Neural cell (in vitro differentiated cells): Measurements from ENCODE around the gene PEX7. TPM values are rescaled to one million over a fixed set of nuclear protein-coding genes. Genes with fewer than 3 reads are reported as not detected.

ENCODE experiments used
- H2AFZ ChIP-seq: fragments of 200-600, 300-800 bp; sonication (generic), shearing (Covaris generic); 2 replicates; pipeline ENCODE4 v1.6.0; 2014; ENCODE audit warnings: low read depth, mild to moderate bottlenecking, antibody characterized with exemption, low read length, moderate library complexity
- H3F3A ChIP-seq: fragments of 200-600 bp; shearing (Covaris generic); 2 replicates; pipeline ENCODE4 v1.6.1; 2016; ENCODE audit warnings: mild to moderate bottlenecking, moderate library complexity, mixed read lengths, antibody characterized with exemption, low read length; ENCODE audit not compliant: insufficient read depth, poor library complexity, severe bottlenecking
- H3K27ac ChIP-seq: fragments of 200-600, 300-800 bp; sonication (generic), shearing (Covaris generic); 2 replicates; pipeline ENCODE4 v1.5.1; 2014; ENCODE audit warnings: mild to moderate bottlenecking, low read length, moderate library complexity
- H3K27me3 ChIP-seq: fragments of 300-800, 200-600 bp; sonication (generic), shearing (Covaris generic); 2 replicates; pipeline ENCODE4 v1.6.0; 2014; ENCODE audit warnings: mild to moderate bottlenecking, low read depth, low read length, moderate library complexity; ENCODE audit not compliant: insufficient read depth
- H3K36me3 ChIP-seq: fragments of 300-800, 200-600 bp; sonication (generic), shearing (Covaris generic); 2 replicates; pipeline ENCODE4 v1.5.1; 2014; ENCODE audit warnings: mild to moderate bottlenecking, antibody characterized with exemption, low read length, moderate library complexity; ENCODE audit not compliant: insufficient read depth
- H3K4me2 ChIP-seq: fragments of 300-800, 200-600 bp; sonication (generic), shearing (Covaris generic); 2 replicates; pipeline ENCODE4 v1.6.0; 2014; ENCODE audit warnings: mild to moderate bottlenecking, low read length
- H3K4me3 ChIP-seq: fragments of 300-800, 200-600 bp; sonication (generic), shearing (Covaris generic); 2 replicates; pipeline ENCODE4 v1.5.1; 2014; ENCODE audit warnings: mild to moderate bottlenecking, low read length, moderate library complexity
- H3K79me2 ChIP-seq: fragments of 200-600 bp; shearing (Covaris generic); replicated peaks from 2 replicates; pipeline ENCODE4 v1.6.0; 2014; ENCODE audit warnings: mild to moderate bottlenecking, low read length, moderate library complexity; ENCODE audit not compliant: insufficient read depth
- H3K9ac ChIP-seq: fragments of 300-800, 200-600 bp; sonication (generic), shearing (Covaris generic); 2 replicates; pipeline ENCODE4 v1.6.1; 2016; ENCODE audit warnings: mild to moderate bottlenecking, low read length, mixed read lengths
- H3K9me2 ChIP-seq: fragments of 200-600 bp; shearing (Covaris generic); 2 replicates; pipeline ENCODE4 v1.6.1; 2016; ENCODE audit warnings: mild to moderate bottlenecking, low read length, mixed read lengths; ENCODE audit not compliant: insufficient read depth
- H3K9me3 ChIP-seq: fragments of 200-600, 300-800 bp; sonication (generic), shearing (Covaris generic); 2 replicates; pipeline ENCODE4 v1.6.1; 2016; ENCODE audit warnings: mild to moderate bottlenecking, mixed run types, low read length, moderate library complexity, mixed read lengths
- H4K20me1 ChIP-seq: fragments of 200-600 bp; shearing (Covaris generic); 2 replicates; pipeline ENCODE4 v1.6.1; 2016; ENCODE audit warnings: mild to moderate bottlenecking, mixed run types; ENCODE audit not compliant: insufficient read depth
- CTCF ChIP-seq: fragments of 450-650 bp; IDR thresholded peaks from 2 replicates; pipeline ENCODE4 v1.5.1; 2014; ENCODE audit warnings: antibody characterized with exemption, mild to moderate bottlenecking, moderate library complexity; ENCODE audit not compliant: poor library complexity, severe bottlenecking
- EP300 ChIP-seq: fragments of 450-650 bp; conservative IDR thresholded peaks from 2 replicates; pipeline ENCODE4 v1.6.1; 2014; ENCODE audit warnings: antibody characterized with exemption, mild to moderate bottlenecking, moderate library complexity; ENCODE audit not compliant: poor library complexity, severe bottlenecking
- EZH2 ChIP-seq: fragments of 200-600, 300-800 bp; shearing (Covaris generic), sonication (generic); IDR thresholded peaks from 2 replicates; pipeline ENCODE4 v1.6.1; 2014; ENCODE audit warnings: antibody characterized with exemption, low read length, borderline replicate concordance, mild to moderate bottlenecking; ENCODE audit not compliant: insufficient read depth, poor library complexity, severe bottlenecking
- MXI1 ChIP-seq: fragments of 450-650 bp; conservative IDR thresholded peaks from 2 replicates; pipeline ENCODE4 v1.6.1; 2014; ENCODE audit warnings: antibody characterized with exemption, mild to moderate bottlenecking; ENCODE audit not compliant: poor library complexity, severe bottlenecking
- POLR2AphosphoS5 ChIP-seq: IDR thresholded peaks from 2 replicates; pipeline ENCODE4 v1.6.1; 2012
- RAD21 ChIP-seq: fragments of 450-650 bp; conservative IDR thresholded peaks from 2 replicates; pipeline ENCODE4 v1.6.1; 2014; ENCODE audit warnings: antibody characterized with exemption, mild to moderate bottlenecking, moderate library complexity
- SMC3 ChIP-seq: fragments of 450-650 bp; conservative IDR thresholded peaks from 2 replicates; pipeline ENCODE4 v1.6.1; 2014; ENCODE audit warnings: antibody characterized with exemption, mild to moderate bottlenecking, moderate library complexity; ENCODE audit not compliant: poor library complexity
- TAF1 ChIP-seq: IDR thresholded peaks from 2 replicates; pipeline ENCODE4 v1.6.1; 2012; ENCODE audit warnings: low read depth
- polyA plus RNA-seq: library from polyadenylated mRNA; depleted of rRNA; stranded (reverse); fragments of >200 nt; gene quantifications from 2 replicates; pipeline ENCODE4 v1.2.3, GENCODE V29; 2014
- TF ChIP-seq, protein P1 (sequence below): IDR thresholded peaks from 2 replicates; pipeline ENCODE4 v1.6.1; 2012; ENCODE audit warnings: borderline replicate concordance

PEX7 gene
- polyA plus RNA-seq, 1 donor from 2014 or later = 10.8 TPM

DNA sequence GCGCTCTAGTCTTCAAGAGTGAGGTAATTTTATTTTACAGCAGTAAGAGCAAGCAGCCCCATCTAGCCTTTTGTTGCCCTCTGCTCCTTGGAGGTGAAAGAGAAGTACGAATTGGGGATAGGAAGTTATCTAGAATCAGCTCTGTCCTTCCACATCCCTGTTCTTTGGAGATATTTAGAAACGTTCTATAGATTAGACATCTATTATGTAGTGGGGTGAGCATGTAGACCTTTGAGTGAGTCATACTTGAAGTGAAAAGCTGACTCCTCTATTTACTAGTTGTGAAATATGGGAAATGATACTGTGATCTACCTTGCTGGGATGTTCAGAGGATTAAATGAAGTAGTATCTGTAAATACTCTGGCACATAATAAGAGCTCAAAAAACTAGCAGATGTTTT is 63.7 kb downstream of the PEX7 start:
- TF ChIP-seq RAD21 (no peak), MXI1 (no peak), SMC3 (no peak), TAF1 (no peak), EP300 (no peak)
- Histone ChIP-seq H3K27me3 (no peaks in the 10 kb centered on the region), H3K36me3 (no peaks in the 10 kb centered on the region), H3K27ac (no peak overlapping the region), H2AFZ (no peak overlapping the region), H3K9ac (no peak overlapping the region), H3K9me3 (no peaks in the 10 kb centered on the region), H3K79me2 (no peaks in the 10 kb centered on the region), H3F3A (no peaks in the 10 kb centered on the region), H3K4me2 (no peak overlapping the region), H4K20me1 (no peaks in the 10 kb centered on the region), H3K4me3 (no peak overlapping the region), H3K9me2 (no peaks in the 10 kb centered on the region)

DNA sequence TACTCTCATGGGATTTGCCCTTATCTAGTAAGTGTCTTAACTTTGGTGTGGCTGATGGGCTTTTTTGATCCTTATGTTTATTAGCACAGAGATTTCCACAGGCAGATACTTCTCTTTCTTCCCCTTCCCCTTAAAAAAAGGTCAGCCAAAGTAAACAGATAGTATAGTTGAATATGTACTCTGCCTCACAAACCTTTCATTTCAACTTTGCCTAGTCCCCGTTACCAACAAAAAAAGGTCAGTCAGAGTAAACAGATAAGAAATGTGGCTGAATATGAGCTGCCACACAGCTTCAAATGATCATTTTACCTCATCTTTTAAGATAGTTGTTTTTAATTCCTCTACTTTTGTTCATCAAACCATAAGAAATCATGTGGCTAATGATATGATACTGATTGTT is 65.6 kb downstream of the PEX7 start:
- Histone ChIP-seq H3K9ac (no peak overlapping the region), H3K9me2 (no peaks in the 10 kb centered on the region), H3K4me2 (no peak overlapping the region), H4K20me1 (no peaks in the 10 kb centered on the region), H3K4me3 (no peak overlapping the region), H3K27me3 (no peaks in the 10 kb centered on the region), H3K79me2 (no peaks in the 10 kb centered on the region), H3K36me3 (no peaks in the 10 kb centered on the region), H3K9me3 (no peaks in the 10 kb centered on the region), H2AFZ (no peak overlapping the region), H3F3A (no peaks in the 10 kb centered on the region), H3K27ac (no peak overlapping the region)
- TF ChIP-seq EP300 = no peak
- TF ChIP-seq SMC3 = no peak
- TF ChIP-seq RAD21 = no peak
- TF ChIP-seq, protein P1, sequence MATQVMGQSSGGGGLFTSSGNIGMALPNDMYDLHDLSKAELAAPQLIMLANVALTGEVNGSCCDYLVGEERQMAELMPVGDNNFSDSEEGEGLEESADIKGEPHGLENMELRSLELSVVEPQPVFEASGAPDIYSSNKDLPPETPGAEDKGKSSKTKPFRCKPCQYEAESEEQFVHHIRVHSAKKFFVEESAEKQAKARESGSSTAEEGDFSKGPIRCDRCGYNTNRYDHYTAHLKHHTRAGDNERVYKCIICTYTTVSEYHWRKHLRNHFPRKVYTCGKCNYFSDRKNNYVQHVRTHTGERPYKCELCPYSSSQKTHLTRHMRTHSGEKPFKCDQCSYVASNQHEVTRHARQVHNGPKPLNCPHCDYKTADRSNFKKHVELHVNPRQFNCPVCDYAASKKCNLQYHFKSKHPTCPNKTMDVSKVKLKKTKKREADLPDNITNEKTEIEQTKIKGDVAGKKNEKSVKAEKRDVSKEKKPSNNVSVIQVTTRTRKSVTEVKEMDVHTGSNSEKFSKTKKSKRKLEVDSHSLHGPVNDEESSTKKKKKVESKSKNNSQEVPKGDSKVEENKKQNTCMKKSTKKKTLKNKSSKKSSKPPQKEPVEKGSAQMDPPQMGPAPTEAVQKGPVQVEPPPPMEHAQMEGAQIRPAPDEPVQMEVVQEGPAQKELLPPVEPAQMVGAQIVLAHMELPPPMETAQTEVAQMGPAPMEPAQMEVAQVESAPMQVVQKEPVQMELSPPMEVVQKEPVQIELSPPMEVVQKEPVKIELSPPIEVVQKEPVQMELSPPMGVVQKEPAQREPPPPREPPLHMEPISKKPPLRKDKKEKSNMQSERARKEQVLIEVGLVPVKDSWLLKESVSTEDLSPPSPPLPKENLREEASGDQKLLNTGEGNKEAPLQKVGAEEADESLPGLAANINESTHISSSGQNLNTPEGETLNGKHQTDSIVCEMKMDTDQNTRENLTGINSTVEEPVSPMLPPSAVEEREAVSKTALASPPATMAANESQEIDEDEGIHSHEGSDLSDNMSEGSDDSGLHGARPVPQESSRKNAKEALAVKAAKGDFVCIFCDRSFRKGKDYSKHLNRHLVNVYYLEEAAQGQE = no peak
- no peak for TF ChIP-seq CTCF
- TF ChIP-seq TAF1 = no peak
- no peak for TF ChIP-seq EZH2
- no peak for TF ChIP-seq MXI1
- TF ChIP-seq POLR2AphosphoS5 = no peak
